ENCODE data around the gene MAVS. TPM values are rescaled to one million over a fixed set of nuclear protein-coding genes. Genes with fewer than 3 reads are reported as not detected.

The MAVS gene
- total RNA-seq, 4 donors from 2014 or later, result 20.7 to 58.0 (median 27.2) TPM

- TF ChIP-seq, protein P1, sequence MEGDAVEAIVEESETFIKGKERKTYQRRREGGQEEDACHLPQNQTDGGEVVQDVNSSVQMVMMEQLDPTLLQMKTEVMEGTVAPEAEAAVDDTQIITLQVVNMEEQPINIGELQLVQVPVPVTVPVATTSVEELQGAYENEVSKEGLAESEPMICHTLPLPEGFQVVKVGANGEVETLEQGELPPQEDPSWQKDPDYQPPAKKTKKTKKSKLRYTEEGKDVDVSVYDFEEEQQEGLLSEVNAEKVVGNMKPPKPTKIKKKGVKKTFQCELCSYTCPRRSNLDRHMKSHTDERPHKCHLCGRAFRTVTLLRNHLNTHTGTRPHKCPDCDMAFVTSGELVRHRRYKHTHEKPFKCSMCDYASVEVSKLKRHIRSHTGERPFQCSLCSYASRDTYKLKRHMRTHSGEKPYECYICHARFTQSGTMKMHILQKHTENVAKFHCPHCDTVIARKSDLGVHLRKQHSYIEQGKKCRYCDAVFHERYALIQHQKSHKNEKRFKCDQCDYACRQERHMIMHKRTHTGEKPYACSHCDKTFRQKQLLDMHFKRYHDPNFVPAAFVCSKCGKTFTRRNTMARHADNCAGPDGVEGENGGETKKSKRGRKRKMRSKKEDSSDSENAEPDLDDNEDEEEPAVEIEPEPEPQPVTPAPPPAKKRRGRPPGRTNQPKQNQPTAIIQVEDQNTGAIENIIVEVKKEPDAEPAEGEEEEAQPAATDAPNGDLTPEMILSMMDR (IDR thresholded peaks at IDR 0.05; ENCODE audit: low read depth), result no peak
These were observed 54.5 kb downstream of the MAVS start for GRCh38 chr20:3901028-3901705.

GRCh38 chr20:3901706-3902440, 55.2 kb downstream of the MAVS start:
- TF ChIP-seq, protein P1 (IDR thresholded peaks at IDR 0.05; ENCODE audit: low read depth), result no peak

- TF ChIP-seq, protein P1 (IDR thresholded peaks at IDR 0.05; ENCODE audit: low read depth), result no peak
These were observed 55.8 kb downstream of the MAVS start for GRCh38 chr20:3902446-3902845.

- TF ChIP-seq, protein P1 (IDR thresholded peaks at IDR 0.05; ENCODE audit: low read depth), result no peak
These were observed 57.6 kb downstream of the MAVS start for GRCh38 chr20:3904224-3904623.

DNA sequence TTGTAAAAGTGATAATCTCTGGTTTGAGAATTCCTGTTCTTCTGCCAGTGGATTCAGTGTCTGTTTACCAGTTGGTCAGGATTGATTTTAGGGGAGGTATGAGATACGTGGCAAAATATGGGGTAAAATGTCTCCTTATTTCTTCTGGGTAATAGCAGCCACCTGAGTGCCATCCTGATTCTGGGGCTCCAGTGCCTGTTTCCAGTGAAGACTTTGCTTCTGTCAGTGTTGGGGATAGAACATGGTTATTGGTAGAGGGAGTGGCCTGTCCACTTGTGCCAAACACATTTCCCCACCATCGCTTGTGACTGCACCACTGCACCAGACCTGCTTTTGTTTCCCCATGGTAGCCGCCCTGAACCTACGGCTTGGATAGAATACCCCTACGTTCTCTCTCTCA, 58.2 kb downstream of the MAVS start:
- TF ChIP-seq, protein P1 (IDR thresholded peaks at IDR 0.05; ENCODE audit: low read depth), result no peak

GRCh38 chr20:3908667-3909066, 62.0 kb downstream of the MAVS start:
- TF ChIP-seq, protein P1 (IDR thresholded peaks at IDR 0.05; ENCODE audit: low read depth), result no peak

GRCh38 chr20:3909952-3910366, 63.3 kb downstream of the MAVS start:
- TF ChIP-seq, protein P1 (IDR thresholded peaks at IDR 0.05; ENCODE audit: low read depth), result no peak
